GM12878 (cell line): ENCODE measurements around the gene NID1. TPM values are rescaled to one million over a fixed set of nuclear protein-coding genes. Genes with fewer than 3 reads are reported as not detected.
A peak's percentile ranks its signal among the peaks of the same experiment; 100 is the strongest.

Source experiments
- ATAC-seq: fragments of 200-7000 bp; cut with Tn5 transposase; 3 replicates; pipeline ENCODE4 v1.9.1; 2020; ENCODE audit warnings: mild to moderate bottlenecking, moderate library complexity
- BruUV-seq: library from RNA; stranded (reverse); fragments of 400-500 nt; replicated peaks from 2 replicates; lab custom pipeline; 2021; lab: Mats Ljungman, UMichigan
- CTCF ChIA-PET: fragments of 300-600 bp; sonication (Branson Sonifier 250); formaldehyde crosslinking; extraction: SDS; loops from one replicate; lab custom pipeline; 2021; ENCODE audit warnings: inconsistent platforms; lab: Yijun Ruan, JAX
- POLR2A ChIA-PET: fragments of 350-600 bp; formaldehyde crosslinking; extraction: SDS; loops from one replicate; lab custom pipeline; 2021; ENCODE audit warnings: inconsistent platforms; lab: Charles Lee
- RAD21 ChIA-PET: fragments of 300-600 bp; sonication (Branson Sonifier 250); formaldehyde crosslinking; loops from one replicate; lab custom pipeline; 2023; ENCODE audit warnings: antibody characterized with exemption; ENCODE audit not compliant: unreplicated experiment; lab: Charles Lee
- SMC1A ChIA-PET: fragments of 300-600 bp; sonication (Branson Sonifier 250); formaldehyde crosslinking; loops from one replicate; lab custom pipeline; 2023; ENCODE audit not compliant: unreplicated experiment, uncharacterized antibody; lab: Charles Lee
- DNase-seq: peaks from one replicate; pipeline ENCODE4 v3.0.0-alpha.2; 2011; ENCODE audit warnings: low read depth, low spot score
- FAIRE-seq: peaks from 3 replicates; lab custom pipeline; 2011; peaks lifted over from hg19 to GRCh38; lab: Jason Lieb, UNC
- H2AFZ ChIP-seq: 2 replicates; pipeline ENCODE4 v1.6.0; 2011; ENCODE audit warnings: low read depth, low read length, control low read depth; ENCODE audit not compliant: control insufficient read depth
- H3K27ac ChIP-seq: 2 replicates; pipeline ENCODE4 v1.5.1; 2011; ENCODE audit warnings: control low read depth; ENCODE audit not compliant: control insufficient read depth, insufficient read depth
- H3K27me3 ChIP-seq, 2 experiments: replicated peaks in 1 of 2; 2 replicates each; pipeline versions ENCODE4 v1.6.0 to v1.6.1; 2011; ENCODE audit warnings: low read length in 1 of 2; ENCODE audit not compliant: control insufficient read depth in 2 of 2, insufficient read depth in 2 of 2
- H3K36me3 ChIP-seq, 2 experiments: 2 replicates each; pipeline ENCODE4 v1.5.1; 2011; ENCODE audit warnings: low read length in 1 of 2; ENCODE audit not compliant: control insufficient read depth in 2 of 2, insufficient read depth in 2 of 2
- H3K4me1 ChIP-seq: 2 replicates; pipeline ENCODE4 v1.6.1; 2011; ENCODE audit warnings: mild to moderate bottlenecking, low read length, moderate library complexity, mixed read lengths; ENCODE audit not compliant: control insufficient read depth, insufficient read depth
- H3K4me2 ChIP-seq: 2 replicates; pipeline ENCODE4 v1.6.0; 2011; ENCODE audit warnings: control low read depth; ENCODE audit not compliant: control insufficient read depth, insufficient read depth
- H3K4me3 ChIP-seq: fragments of 200-600 bp; sonication (generic); 2 replicates; pipeline ENCODE4 v1.5.1; 2016
- H3K79me2 ChIP-seq: 2 replicates; pipeline ENCODE4 v1.6.0; 2011; ENCODE audit warnings: low read length; ENCODE audit not compliant: control insufficient read depth, insufficient read depth
- H3K9ac ChIP-seq: 2 replicates; pipeline ENCODE4 v1.8.0; 2011; ENCODE audit warnings: low read length, control low read depth, mixed read lengths; ENCODE audit not compliant: control insufficient read depth, insufficient read depth
- H3K9me3 ChIP-seq: replicated peaks from 3 replicates; pipeline ENCODE4 v1.5.1; 2011; ENCODE audit warnings: mild to moderate bottlenecking, low read length; ENCODE audit not compliant: control insufficient read depth, insufficient read depth
- H4K20me1 ChIP-seq: 2 replicates; pipeline ENCODE4 v1.6.0; 2011; ENCODE audit not compliant: control insufficient read depth, insufficient read depth
- ESRRA ChIP-seq: IDR thresholded peaks from 2 replicates; pipeline ENCODE4 v1.6.1; 2012; ENCODE audit warnings: mild to moderate bottlenecking, low read length, improper control_type of control experiment
- ETV6 ChIP-seq, 2 experiments: fragments of 450-650 bp in 1 of 2; IDR thresholded peaks in 1 of 2; conservative IDR thresholded peaks in 1 of 2; 2 replicates each; pipeline ENCODE4 v1.6.1; 2014; ENCODE audit warnings: antibody characterized with exemption in 1 of 2, borderline replicate concordance in 1 of 2, low read depth in 1 of 2, mild to moderate bottlenecking in 1 of 2, moderate library complexity in 1 of 2
- MEF2B ChIP-seq: fragments of 450-650 bp; IDR thresholded peaks from 2 replicates; pipeline ENCODE4 v1.6.1; 2018; ENCODE audit warnings: mild to moderate bottlenecking, moderate library complexity; ENCODE audit not compliant: partially characterized antibody, poor library complexity, severe bottlenecking
- RAD21 ChIP-seq: IDR thresholded peaks from 2 replicates; pipeline ENCODE4 v1.6.1; 2011; ENCODE audit warnings: mild to moderate bottlenecking, low read depth, low read length, moderate library complexity; ENCODE audit not compliant: insufficient read depth
- ZSCAN29 ChIP-seq: fragments of 450-650 bp; IDR thresholded peaks from 2 replicates; pipeline ENCODE4 v1.6.1; 2017; ENCODE audit warnings: mild to moderate bottlenecking, moderate library complexity
- WGBS: methylation state at CpG from one replicate; pipeline ENCODE4 v1.1.6; 2016; ENCODE audit warnings: low lambda C conversion rate; ENCODE audit not compliant: insufficient replicate concordance, insufficient coverage; ENCODE audit errors: missing lambda C conversion rate; 5-methylcytosine and 5-hydroxymethylcytosine counted together
- in situ Hi-C: fragments of 300-500 bp; cut with MboI; formaldehyde crosslinking; loops from 9 replicates; pipeline ENCODE4 v1.14.3; 2018; ENCODE audit warnings: mixed read lengths
- intact Hi-C: fragments of 100-400 bp; cut with micrococcal nuclease; formaldehyde crosslinking; loops from one replicate; pipeline ENCODE4 v1.14.2; 2022; ENCODE audit not compliant: unreplicated experiment
- polyA plus RNA-seq, 11 experiments: library from polyadenylated mRNA; depleted of rRNA in 4 of 11; unstranded in 6 of 11; stranded (reverse) in 5 of 11; fragments of >200 nt; fragmentation: Nextera tagmentation in 4 of 11; fragmentation: Illumina TruSeq in 1 of 11; extraction: Ambion mirVana in 4 of 11; extraction: Trizol in 1 of 11; gene quantifications; 1 replicate in 1 of 11; 2 replicates in 10 of 11; pipeline versions ENCODE4 v1.2.1 to v1.2.3, GENCODE V29; 2011 to 2016; ENCODE audit warnings: inconsistent platforms in 2 of 11, missing spikeins in 2 of 11, low read depth in 1 of 11
- total RNA-seq, 4 experiments: library from RNA; depleted of rRNA in 3 of 4; stranded (reverse); fragments of >200 nt in 3 of 4; fragmentation: Illumina TruSeq in 1 of 4; extraction: Trizol in 1 of 4; gene quantifications; 2 replicates each; pipeline versions ENCODE4 v1.2.1 to v1.2.3, GENCODE V29; 2013 to 2021
- TF ChIP-seq, protein P1 (sequence below): fragments of 450-650 bp; formaldehyde crosslinking; IDR thresholded peaks from 2 replicates; pipeline ENCODE4 v1.4.0; 2022; ENCODE audit warnings: mild to moderate bottlenecking, moderate library complexity
- TF ChIP-seq, protein P2 (sequence below): fragments of 450-650 bp; IDR thresholded peaks from 2 replicates; pipeline ENCODE4 v1.6.1; 2017; ENCODE audit warnings: borderline replicate concordance

NID1 gene
- total and polyA plus RNA-seq, 10 of the 15 experiments (the other 5 are each of a cell fraction or from before 2014, with no cell fraction given), result 4.2 to 25.7 (median 11.3) TPM

DNA sequence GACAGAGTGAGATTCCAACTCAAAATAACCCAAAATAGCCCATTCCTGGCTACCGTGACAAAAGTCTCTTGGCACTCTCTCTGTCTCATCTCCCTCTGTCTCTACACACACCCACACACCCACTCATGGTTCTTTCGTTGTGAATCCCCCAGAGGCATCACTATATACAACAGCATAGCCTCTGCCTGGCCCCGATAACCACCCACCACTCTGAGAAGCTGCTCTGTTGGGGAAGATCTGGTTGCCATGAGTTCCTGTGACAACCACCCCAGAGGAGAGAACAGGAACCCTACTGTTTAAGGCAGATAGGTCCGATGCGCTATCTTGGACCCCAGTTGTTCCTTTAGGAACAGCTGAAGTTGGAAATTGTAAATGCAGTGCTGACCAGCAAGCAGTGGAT is 127.8 kb downstream of the NID1 start:
- H2AFZ ChIP-seq, result no peak overlapping the region
- POLR2A ChIA-PET, result interaction anchor here (0.6 kb wide), 2 partner anchors 37 to 40 kb away, joined by 3 to 5 read pairs; no protein-coding TSS in a partner anchor
- intact Hi-C loops, result no loop called here
- H3K9me3 ChIP-seq, result no peaks in the 10 kb centered on the region; the same call in 2 of the 3 replicates
- H3K4me3 ChIP-seq, result no peak overlapping the region
- CTCF ChIA-PET, result interaction anchor here (0.6 to 2.0 kb wide), 4 partner anchors 35 to 534 kb away, joined by 3 to 6 read pairs (median 3); no protein-coding TSS in a partner anchor
- no peaks in the 10 kb centered on the region for H3K79me2 ChIP-seq
- no peaks in the 10 kb centered on the region for H3K36me3 ChIP-seq
- ATAC-seq, result peak; percentile 14; the same call in 2 of the 3 replicates
- WGBS, result 62% methylated on average over 5 of the region's 5 CpGs
- no peak for TF ChIP-seq RAD21
- TF ChIP-seq MEF2B, result peak; percentile 72
- H4K20me1 ChIP-seq, result no peaks in the 10 kb centered on the region
- H3K27me3 ChIP-seq, result no peaks in the 10 kb centered on the region
- peaks cover 28% of the 10 kb centered on the region for H3K4me1 ChIP-seq
- no peak overlapping the region for H3K27ac ChIP-seq
- FAIRE-seq, result no peak
- H3K4me2 ChIP-seq, result no peak overlapping the region
- H3K9ac ChIP-seq, result no peak overlapping the region
- DNase-seq, result no peak
- SMC1A ChIA-PET, result interaction anchor here (0.8 to 2.1 kb wide), 3 partner anchors 35 to 45 kb away, joined by 3 to 7 read pairs (median 3); no protein-coding TSS in a partner anchor
- RAD21 ChIA-PET, result interaction anchor here (1.0 kb wide), 2 partner anchors 59 to 94 kb away, joined by 3 to 4 read pairs; no protein-coding TSS in a partner anchor
- BruUV-seq, result no TSS peak
- in situ Hi-C loops, result loop anchor here (5.0 kb wide), 1 partner anchor 45 kb away; no protein-coding TSS in a partner anchor

DNA sequence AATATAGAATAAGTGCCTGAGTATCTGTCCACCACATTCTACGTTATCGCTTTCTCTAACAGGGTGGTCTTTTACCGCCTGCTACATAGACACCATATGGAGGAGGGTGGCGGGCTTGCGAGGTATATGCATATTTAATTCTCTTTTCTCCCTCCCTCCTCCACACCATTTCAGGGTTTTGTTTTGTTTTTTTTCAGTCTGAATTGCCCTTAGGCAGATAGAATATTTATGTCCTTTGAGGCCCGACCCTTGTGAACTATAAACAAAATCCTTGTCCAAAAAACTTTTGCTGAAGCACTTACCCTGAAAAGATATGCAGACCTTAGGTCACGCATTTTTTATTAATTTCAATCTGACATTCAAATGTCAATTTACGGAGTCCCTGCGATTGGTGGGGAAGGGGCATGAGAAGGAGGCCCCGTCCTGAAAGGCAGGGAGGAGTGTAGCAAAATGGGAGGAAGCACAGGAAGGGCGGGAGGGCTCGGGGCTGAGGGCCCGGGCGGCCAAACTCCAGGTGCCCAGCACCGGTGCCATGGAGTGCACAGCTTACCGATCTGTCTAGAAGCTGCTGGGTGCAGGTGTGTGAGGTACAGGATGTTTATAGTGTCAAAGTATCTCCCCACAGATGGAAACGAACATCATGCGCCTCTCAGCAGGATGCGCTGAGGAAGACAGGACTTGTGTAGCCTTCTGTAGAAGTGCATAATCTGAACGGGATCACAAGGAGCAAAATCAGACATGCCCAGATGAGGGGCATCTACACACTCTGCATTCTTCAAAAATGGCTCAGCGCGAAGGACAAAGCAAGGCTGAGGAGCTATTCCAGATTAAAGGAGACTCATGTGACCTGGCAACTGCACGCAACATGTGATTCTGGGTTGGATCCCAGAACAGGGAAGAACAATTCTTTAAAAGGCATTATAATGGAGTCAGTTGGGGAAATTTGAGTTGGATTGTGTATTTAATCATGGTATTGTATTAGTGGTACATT is 129.4 kb downstream of the NID1 start:
- ATAC-seq, result no peak
- BruUV-seq, result no TSS peak
- H3K36me3 ChIP-seq, result no peaks in the 10 kb centered on the region
- ChIA-PET POLR2A (no interaction called here), CTCF (interaction anchor here (1.0 kb wide), 1 partner anchor 18 kb away, joined by 4 read pairs; no protein-coding TSS in a partner anchor), SMC1A (interaction anchor here (3.7 kb wide), 1 partner anchor 11 kb away, joined by 19 read pairs; no protein-coding TSS in a partner anchor), RAD21 (interaction anchor here (0.7 to 1.1 kb wide), 3 partner anchors 11 to 42 kb away, joined by 3 to 5 read pairs (median 3); no protein-coding TSS in a partner anchor)
- no peaks in the 10 kb centered on the region for H3K27me3 ChIP-seq
- WGBS, result 74% methylated on average over 23 of the region's 23 CpGs
- intact Hi-C loops (no loop called here), in situ Hi-C loops (loop anchor here (5.0 kb wide), 1 partner anchor 43 kb away; no protein-coding TSS in a partner anchor)
- DNase-seq, result no peak
- no peaks in the 10 kb centered on the region; the same call in 2 of the 3 replicates for H3K9me3 ChIP-seq
- peaks cover 34% of the 10 kb centered on the region for H3K4me1 ChIP-seq
- no peak for FAIRE-seq
- H4K20me1 ChIP-seq, result no peaks in the 10 kb centered on the region
- H3K4me3 ChIP-seq, result no peak overlapping the region
- H3K27ac ChIP-seq, result no peak overlapping the region
- no peak overlapping the region for H3K4me2 ChIP-seq
- H2AFZ ChIP-seq, result no peak overlapping the region
- no peak overlapping the region for H3K9ac ChIP-seq
- no peaks in the 10 kb centered on the region for H3K79me2 ChIP-seq
- TF ChIP-seq, protein P1, sequence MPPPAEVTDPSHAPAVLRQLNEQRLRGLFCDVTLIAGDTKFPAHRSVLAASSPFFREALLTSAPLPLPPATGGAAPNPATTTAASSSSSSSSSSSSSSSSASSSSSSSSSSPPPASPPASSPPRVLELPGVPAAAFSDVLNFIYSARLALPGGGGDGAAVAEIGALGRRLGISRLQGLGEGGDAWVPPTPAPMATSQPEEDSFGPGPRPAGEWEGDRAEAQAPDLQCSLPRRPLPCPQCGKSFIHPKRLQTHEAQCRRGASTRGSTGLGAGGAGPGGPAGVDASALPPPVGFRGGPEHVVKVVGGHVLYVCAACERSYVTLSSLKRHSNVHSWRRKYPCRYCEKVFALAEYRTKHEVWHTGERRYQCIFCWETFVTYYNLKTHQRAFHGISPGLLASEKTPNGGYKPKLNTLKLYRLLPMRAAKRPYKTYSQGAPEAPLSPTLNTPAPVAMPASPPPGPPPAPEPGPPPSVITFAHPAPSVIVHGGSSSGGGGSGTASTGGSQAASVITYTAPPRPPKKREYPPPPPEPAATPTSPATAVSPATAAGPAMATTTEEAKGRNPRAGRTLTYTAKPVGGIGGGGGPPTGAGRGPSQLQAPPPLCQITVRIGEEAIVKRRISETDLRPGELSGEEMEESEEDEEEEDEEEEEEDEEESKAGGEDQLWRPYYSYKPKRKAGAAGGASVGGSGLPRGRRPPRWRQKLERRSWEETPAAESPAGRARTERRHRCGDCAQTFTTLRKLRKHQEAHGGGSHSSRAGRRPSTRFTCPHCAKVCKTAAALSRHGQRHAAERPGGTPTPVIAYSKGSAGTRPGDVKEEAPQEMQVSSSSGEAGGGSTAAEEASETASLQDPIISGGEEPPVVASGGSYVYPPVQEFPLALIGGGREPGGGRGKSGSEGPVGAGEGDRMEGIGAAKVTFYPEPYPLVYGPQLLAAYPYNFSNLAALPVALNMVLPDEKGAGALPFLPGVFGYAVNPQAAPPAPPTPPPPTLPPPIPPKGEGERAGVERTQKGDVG (CRISPR knock-in tag), result no peak
- TF ChIP-seq, protein P2, sequence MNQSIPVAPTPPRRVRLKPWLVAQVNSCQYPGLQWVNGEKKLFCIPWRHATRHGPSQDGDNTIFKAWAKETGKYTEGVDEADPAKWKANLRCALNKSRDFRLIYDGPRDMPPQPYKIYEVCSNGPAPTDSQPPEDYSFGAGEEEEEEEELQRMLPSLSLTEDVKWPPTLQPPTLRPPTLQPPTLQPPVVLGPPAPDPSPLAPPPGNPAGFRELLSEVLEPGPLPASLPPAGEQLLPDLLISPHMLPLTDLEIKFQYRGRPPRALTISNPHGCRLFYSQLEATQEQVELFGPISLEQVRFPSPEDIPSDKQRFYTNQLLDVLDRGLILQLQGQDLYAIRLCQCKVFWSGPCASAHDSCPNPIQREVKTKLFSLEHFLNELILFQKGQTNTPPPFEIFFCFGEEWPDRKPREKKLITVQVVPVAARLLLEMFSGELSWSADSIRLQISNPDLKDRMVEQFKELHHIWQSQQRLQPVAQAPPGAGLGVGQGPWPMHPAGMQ, result no peak
- TF ChIP-seq ESRRA (no peak), ZSCAN29 (no peak), ETV6 (conservative IDR thresholded peaks at IDR 0.05 in 1 of 2, IDR thresholded peaks at IDR 0.05 in 1 of 2; ENCODE audit: borderline replicate concordance in 1 of 2, low read depth in 1 of 2) (no peak)
